LNCaP clone FGC (cell line): ENCODE results near the gene PPP4R1.

Experiments
- DNase-seq: peaks from one replicate; pipeline ENCODE4 v3.0.0-alpha.2; 2011; ENCODE audit warnings: low read depth
- H3K4me3 ChIP-seq: 2 replicates; pipeline ENCODE4 v1.5.1; 2011; ENCODE audit warnings: mild to moderate bottlenecking, low read depth, low read length, control low read depth
- TF ChIP-seq, protein P1 (sequence below): IDR thresholded peaks from 2 replicates; pipeline ENCODE4 v1.5.1; 2012; ENCODE audit warnings: mild to moderate bottlenecking; ENCODE audit not compliant: control insufficient read depth, insufficient read depth; ENCODE audit errors: extremely low read depth

The PPP4R1 gene

DNA sequence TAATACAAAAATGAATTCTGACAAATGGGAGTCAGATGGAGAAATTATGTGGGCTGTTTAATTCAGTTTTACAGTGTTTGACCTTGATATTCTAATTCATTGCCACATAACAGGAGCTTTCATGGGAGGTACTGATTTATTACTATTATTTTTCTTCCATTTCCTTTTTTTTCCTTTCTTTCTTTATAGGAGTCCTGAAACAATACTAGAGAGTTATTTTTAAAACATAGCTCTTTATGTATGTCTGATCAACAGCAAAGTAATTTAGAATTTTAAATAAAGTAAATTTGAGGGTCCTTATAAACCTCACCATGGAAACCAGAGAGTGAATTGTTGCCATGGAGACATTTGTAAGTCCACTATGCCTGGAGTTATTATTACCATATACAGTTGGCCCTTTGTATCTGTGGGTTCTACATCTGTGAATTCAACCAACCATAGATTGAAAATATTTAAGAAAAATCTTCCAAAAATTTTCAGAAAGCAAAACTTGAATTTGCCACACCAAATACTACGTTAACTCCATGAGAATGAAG, 40.9 kb upstream of the PPP4R1 start:
- no peak overlapping the region for H3K4me3 ChIP-seq
- TF ChIP-seq, protein P1, sequence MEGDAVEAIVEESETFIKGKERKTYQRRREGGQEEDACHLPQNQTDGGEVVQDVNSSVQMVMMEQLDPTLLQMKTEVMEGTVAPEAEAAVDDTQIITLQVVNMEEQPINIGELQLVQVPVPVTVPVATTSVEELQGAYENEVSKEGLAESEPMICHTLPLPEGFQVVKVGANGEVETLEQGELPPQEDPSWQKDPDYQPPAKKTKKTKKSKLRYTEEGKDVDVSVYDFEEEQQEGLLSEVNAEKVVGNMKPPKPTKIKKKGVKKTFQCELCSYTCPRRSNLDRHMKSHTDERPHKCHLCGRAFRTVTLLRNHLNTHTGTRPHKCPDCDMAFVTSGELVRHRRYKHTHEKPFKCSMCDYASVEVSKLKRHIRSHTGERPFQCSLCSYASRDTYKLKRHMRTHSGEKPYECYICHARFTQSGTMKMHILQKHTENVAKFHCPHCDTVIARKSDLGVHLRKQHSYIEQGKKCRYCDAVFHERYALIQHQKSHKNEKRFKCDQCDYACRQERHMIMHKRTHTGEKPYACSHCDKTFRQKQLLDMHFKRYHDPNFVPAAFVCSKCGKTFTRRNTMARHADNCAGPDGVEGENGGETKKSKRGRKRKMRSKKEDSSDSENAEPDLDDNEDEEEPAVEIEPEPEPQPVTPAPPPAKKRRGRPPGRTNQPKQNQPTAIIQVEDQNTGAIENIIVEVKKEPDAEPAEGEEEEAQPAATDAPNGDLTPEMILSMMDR = no peak
- DNase-seq = no peak

GRCh38 chr18:9653390-9653789, 39.0 kb upstream of the PPP4R1 start:
- no peak overlapping the region for H3K4me3 ChIP-seq
- peak; percentile 81 for DNase-seq
- TF ChIP-seq, protein P1 = no peak

GRCh38 chr18:9649164-9649540, 34.8 kb upstream of the PPP4R1 start:
- H3K4me3 ChIP-seq = no peak overlapping the region
- TF ChIP-seq, protein P1 = no peak
- no peak for DNase-seq

- no peak for DNase-seq
- TF ChIP-seq, protein P1 = no peak
- H3K4me3 ChIP-seq = no peak overlapping the region
Observed at GRCh38 chr18:9648431-9649163, 34.2 kb upstream of the PPP4R1 start.

- H3K4me3 ChIP-seq = no peak overlapping the region
- no peak for DNase-seq
- TF ChIP-seq, protein P1 = no peak
Observed at GRCh38 chr18:9647496-9648323, 33.4 kb upstream of the PPP4R1 start.

DNA sequence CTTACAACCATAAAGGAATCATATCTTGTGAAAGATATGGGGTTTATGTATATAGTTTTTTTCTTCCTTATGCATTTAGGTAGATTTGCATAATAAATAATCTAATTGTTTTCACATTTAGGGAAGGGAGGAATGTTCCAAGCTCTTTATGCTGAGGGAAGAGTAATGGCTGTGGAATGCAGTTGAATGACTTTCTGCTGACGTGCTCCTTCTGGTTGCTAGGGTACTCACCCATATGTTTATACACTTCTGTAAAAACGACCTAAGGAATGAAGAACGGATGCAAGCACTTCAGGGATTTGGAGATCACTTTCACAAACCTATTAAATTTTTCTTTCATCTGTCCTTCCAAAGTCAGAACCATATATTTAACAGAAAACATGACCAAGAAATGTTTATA, 29.2 kb upstream of the PPP4R1 start:
- peak; percentile 19 for DNase-seq

More for the DNA sequence above, 29.2 kb upstream of the PPP4R1 start:
- H3K4me3 ChIP-seq = no peak overlapping the region
- TF ChIP-seq, protein P1 = no peak
